Measurements from ENCODE around the gene ZNRF4. TPM values are rescaled to one million over a fixed set of nuclear protein-coding genes. Genes with fewer than 3 reads are reported as not detected.
A peak's percentile ranks its signal among the peaks of the same experiment; 100 is the strongest.

The ZNRF4 gene
- total and polyA plus RNA-seq, 9 of the 15 experiments (the other 6 are each of a cell fraction or from before 2014, with no cell fraction given), result not detected

DNA sequence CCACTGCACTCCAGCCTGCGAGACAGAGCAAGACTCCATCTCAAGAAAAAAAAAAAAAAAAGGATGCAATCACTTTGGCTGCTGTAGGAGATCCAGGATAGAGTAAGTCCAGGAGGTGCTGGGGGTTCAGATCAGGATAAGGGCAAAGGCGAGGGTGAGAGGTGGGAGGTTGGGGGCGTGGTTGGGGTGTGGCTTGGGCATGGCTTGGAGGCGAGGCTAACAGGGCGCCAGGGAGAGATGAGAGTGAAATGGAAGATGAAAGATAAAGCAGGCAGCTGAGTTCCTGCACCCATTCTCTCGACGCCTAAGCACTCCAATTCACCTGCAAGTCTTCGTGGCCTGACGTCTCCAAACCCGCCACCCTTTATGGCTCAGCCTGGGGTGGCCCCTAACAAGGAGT, 25.0 kb upstream of the ZNRF4 start (continued):
- TF ChIP-seq, protein P1, sequence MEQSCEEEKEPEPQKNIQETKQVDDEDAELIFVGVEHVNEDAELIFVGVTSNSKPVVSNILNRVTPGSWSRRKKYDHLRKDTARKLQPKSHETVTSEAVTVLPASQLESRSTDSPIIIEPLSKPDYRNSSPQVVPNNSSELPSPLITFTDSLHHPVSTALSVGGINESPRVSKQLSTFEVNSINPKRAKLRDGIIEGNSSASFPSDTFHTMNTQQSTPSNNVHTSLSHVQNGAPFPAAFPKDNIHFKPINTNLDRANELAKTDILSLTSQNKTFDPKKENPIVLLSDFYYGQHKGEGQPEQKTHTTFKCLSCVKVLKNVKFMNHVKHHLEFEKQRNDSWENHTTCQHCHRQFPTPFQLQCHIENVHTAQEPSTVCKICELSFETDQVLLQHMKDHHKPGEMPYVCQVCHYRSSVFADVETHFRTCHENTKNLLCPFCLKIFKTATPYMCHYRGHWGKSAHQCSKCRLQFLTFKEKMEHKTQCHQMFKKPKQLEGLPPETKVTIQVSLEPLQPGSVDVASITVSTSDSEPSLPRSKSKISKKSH (CRISPR knock-in tag; IDR thresholded peaks at IDR 0.05), result no peak
- no peak for TF ChIP-seq CBX3 (IDR thresholded peaks at IDR 0.05; ENCODE audit: borderline replicate concordance in 1 of 2, low read length in 2 of 2)
- TF ChIP-seq, protein P2, sequence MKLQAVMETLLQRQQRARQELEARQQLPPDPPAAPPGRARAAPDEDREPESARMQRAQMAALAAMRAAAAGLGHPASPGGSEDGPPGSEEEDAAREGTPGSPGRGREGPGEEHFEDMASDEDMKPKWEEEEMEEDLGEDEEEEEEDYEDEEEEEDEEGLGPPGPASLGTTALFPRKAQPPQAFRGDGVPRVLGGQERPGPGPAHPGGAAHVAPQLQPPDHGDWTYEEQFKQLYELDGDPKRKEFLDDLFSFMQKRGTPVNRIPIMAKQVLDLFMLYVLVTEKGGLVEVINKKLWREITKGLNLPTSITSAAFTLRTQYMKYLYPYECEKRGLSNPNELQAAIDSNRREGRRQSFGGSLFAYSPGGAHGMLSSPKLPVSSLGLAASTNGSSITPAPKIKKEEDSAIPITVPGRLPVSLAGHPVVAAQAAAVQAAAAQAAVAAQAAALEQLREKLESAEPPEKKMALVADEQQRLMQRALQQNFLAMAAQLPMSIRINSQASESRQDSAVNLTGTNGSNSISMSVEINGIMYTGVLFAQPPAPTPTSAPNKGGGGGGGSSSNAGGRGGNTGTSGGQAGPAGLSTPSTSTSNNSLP (IDR thresholded peaks at IDR 0.05; ENCODE audit: borderline replicate concordance, low read depth, low read length), result no peak
- TF ChIP-seq PCBP2 (IDR thresholded peaks at IDR 0.05; ENCODE audit: low read depth, low read length, poor library complexity, severe bottlenecking), result no peak
- TF ChIP-seq FOXJ3 (CRISPR knock-in tag; IDR thresholded peaks at IDR 0.05), result no peak
- TF ChIP-seq SMARCA4 (IDR thresholded peaks at IDR 0.05), result 0 out of 2 replicates have a peak, but pooled peaks have one; percentile 12
- TF ChIP-seq, protein P3, sequence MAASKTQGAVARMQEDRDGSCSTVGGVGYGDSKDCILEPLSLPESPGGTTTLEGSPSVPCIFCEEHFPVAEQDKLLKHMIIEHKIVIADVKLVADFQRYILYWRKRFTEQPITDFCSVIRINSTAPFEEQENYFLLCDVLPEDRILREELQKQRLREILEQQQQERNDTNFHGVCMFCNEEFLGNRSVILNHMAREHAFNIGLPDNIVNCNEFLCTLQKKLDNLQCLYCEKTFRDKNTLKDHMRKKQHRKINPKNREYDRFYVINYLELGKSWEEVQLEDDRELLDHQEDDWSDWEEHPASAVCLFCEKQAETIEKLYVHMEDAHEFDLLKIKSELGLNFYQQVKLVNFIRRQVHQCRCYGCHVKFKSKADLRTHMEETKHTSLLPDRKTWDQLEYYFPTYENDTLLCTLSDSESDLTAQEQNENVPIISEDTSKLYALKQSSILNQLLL (CRISPR knock-in tag; IDR thresholded peaks at IDR 0.05; ENCODE audit: borderline replicate concordance), result no peak
- peak; percentile 70 for TF ChIP-seq L3MBTL2 (IDR thresholded peaks at IDR 0.05)
- TF ChIP-seq EGR1 (conservative IDR thresholded peaks at IDR 0.05), result peak; percentile 61; the same call in 1 of the 2 replicates
- TF ChIP-seq SIX5 (IDR thresholded peaks at IDR 0.05; ENCODE audit: borderline replicate concordance in 1 of 2, insufficient read depth in 1 of 2, low read depth in 1 of 2, low read length in 2 of 2), result no peak
- TF ChIP-seq PHF20 (IDR thresholded peaks at IDR 0.05; ENCODE audit: partially characterized antibody), result no peak
- no peak for TF ChIP-seq MED1 (CRISPR knock-in tag; IDR thresholded peaks at IDR 0.05; ENCODE audit: borderline replicate concordance)
- TF ChIP-seq SOX6 (IDR thresholded peaks at IDR 0.05), result no peak
- peak; percentile 52; the same call in 1 of the 2 replicates for TF ChIP-seq ESRRA (IDR thresholded peaks at IDR 0.05; ENCODE audit: borderline replicate concordance, low read depth)
- TF ChIP-seq ZNF830 (CRISPR knock-in tag; IDR thresholded peaks at IDR 0.05), result no peak
- TF ChIP-seq TAF15 (IDR thresholded peaks at IDR 0.05; ENCODE audit: low read depth, low read length), result no peak
- no peak for TF ChIP-seq SMARCB1 (IDR thresholded peaks at IDR 0.05; ENCODE audit: insufficient read length, low read depth)
- no peak for TF ChIP-seq NCOA2 (IDR thresholded peaks at IDR 0.05; ENCODE audit: partially characterized antibody in 2 of 2)
- no peak for TF ChIP-seq THRAP3 (IDR thresholded peaks at IDR 0.05; ENCODE audit: borderline replicate concordance)
- TF ChIP-seq, protein P4, sequence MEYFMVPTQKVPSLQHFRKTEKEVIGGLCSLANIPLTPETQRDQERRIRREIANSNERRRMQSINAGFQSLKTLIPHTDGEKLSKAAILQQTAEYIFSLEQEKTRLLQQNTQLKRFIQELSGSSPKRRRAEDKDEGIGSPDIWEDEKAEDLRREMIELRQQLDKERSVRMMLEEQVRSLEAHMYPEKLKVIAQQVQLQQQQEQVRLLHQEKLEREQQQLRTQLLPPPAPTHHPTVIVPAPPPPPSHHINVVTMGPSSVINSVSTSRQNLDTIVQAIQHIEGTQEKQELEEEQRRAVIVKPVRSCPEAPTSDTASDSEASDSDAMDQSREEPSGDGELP (CRISPR knock-in tag; IDR thresholded peaks at IDR 0.05; ENCODE audit: borderline replicate concordance), result 0 out of 2 replicates have a peak, but pooled peaks have one; percentile 19
- no peak for TF ChIP-seq ZNF778 (CRISPR knock-in tag; IDR thresholded peaks at IDR 0.05)
